Measurements from ENCODE around the gene TMPRSS6. TPM values are rescaled to one million over a fixed set of nuclear protein-coding genes. Genes with fewer than 3 reads are reported as not detected.

TMPRSS6 gene
- total and polyA plus RNA-seq, 2 experiments from 2014 or later, result 0.05 TPM; not detected in 1

- H3K4me2 ChIP-seq (ENCODE audit: unreplicated experiment), result no peak overlapping the region
- H3K9me2 ChIP-seq (ENCODE audit: insufficient read depth), result no peaks in the 10 kb centered on the region
- in situ Hi-C loops (cut with MboI), result no loop called here
- H3K9me3 ChIP-seq (ENCODE audit: low read depth), result no peaks in the 10 kb centered on the region
- WGBS, 2 experiments (ENCODE audit: low coverage in 1 of 2, low lambda C conversion rate in 2 of 2, missing lambda C conversion rate in 2 of 2), result 68 to 70% methylated on average over 16 of the region's 16 CpGs
- H3K27me3 ChIP-seq (replicated peaks; ENCODE audit: insufficient read depth), result peaks cover 29% of the 10 kb centered on the region
- H3K27ac ChIP-seq, result no peak overlapping the region
- no peak overlapping the region for H3K4me3 ChIP-seq
- H3K9ac ChIP-seq, result no peak overlapping the region
- no peak overlapping the region for H2AFZ ChIP-seq
- TF ChIP-seq EZH2phosphoT487 (IDR thresholded peaks at IDR 0.05; ENCODE audit: insufficient read depth, low read depth), result no peak
- TF ChIP-seq EZH2 (IDR thresholded peaks at IDR 0.05; ENCODE audit: insufficient read depth, poor library complexity, severe bottlenecking), result no peak
- no peaks in the 10 kb centered on the region for H3K36me3 ChIP-seq (ENCODE audit: low read depth)
- DNase-seq, result no peak
- no peaks in the 10 kb centered on the region for H3K79me2 ChIP-seq (ENCODE audit: insufficient read depth)
- no peaks in the 10 kb centered on the region for H4K20me1 ChIP-seq (ENCODE audit: insufficient read depth)
- no peaks in the 10 kb centered on the region for H3F3A ChIP-seq (ENCODE audit: insufficient read depth)
- H3K4me1 ChIP-seq (ENCODE audit: insufficient read depth), result no peaks in the 10 kb centered on the region
Measured at GRCh38 chr22:37146507-37147180, 37.1 kb upstream of the TMPRSS6 start.

- TF ChIP-seq EZH2phosphoT487 (IDR thresholded peaks at IDR 0.05; ENCODE audit: insufficient read depth, low read depth) (no peak), EZH2 (IDR thresholded peaks at IDR 0.05; ENCODE audit: insufficient read depth, poor library complexity, severe bottlenecking) (no peak)
- Histone ChIP-seq H3K9me3 (ENCODE audit: low read depth) (no peaks in the 10 kb centered on the region), H3K27me3 (replicated peaks; ENCODE audit: insufficient read depth) (peaks cover 25% of the 10 kb centered on the region), H3K36me3 (ENCODE audit: low read depth) (no peaks in the 10 kb centered on the region), H3K27ac (no peak overlapping the region), H3K9ac (no peak overlapping the region), H3K9me2 (ENCODE audit: insufficient read depth) (no peaks in the 10 kb centered on the region), H3F3A (ENCODE audit: insufficient read depth) (no peaks in the 10 kb centered on the region), H3K4me2 (ENCODE audit: unreplicated experiment) (no peak overlapping the region), H3K4me1 (ENCODE audit: insufficient read depth) (no peaks in the 10 kb centered on the region), H3K4me3 (no peak overlapping the region), H2AFZ (no peak overlapping the region), H4K20me1 (ENCODE audit: insufficient read depth) (no peaks in the 10 kb centered on the region), H3K79me2 (ENCODE audit: insufficient read depth) (no peaks in the 10 kb centered on the region)
- in situ Hi-C loops (cut with MboI), result no loop called here
- no peak for DNase-seq
- WGBS, 2 experiments (ENCODE audit: low coverage in 1 of 2, low lambda C conversion rate in 2 of 2, missing lambda C conversion rate in 2 of 2), result 26 to 32% methylated on average over 6 of the region's 6 CpGs
Measured at GRCh38 chr22:37146051-37146385, 36.5 kb upstream of the TMPRSS6 start.

GRCh38 chr22:37145180-37146050 is 35.9 kb upstream of the TMPRSS6 start:
- Histone ChIP-seq H2AFZ (no peak overlapping the region), H3K9me2 (ENCODE audit: insufficient read depth) (no peaks in the 10 kb centered on the region), H3K4me2 (ENCODE audit: unreplicated experiment) (no peak overlapping the region), H3K4me1 (ENCODE audit: insufficient read depth) (no peaks in the 10 kb centered on the region), H3K79me2 (ENCODE audit: insufficient read depth) (no peaks in the 10 kb centered on the region), H3K4me3 (no peak overlapping the region), H3K9ac (no peak overlapping the region), H3K36me3 (ENCODE audit: low read depth) (no peaks in the 10 kb centered on the region), H3K27ac (no peak overlapping the region), H3K27me3 (replicated peaks; ENCODE audit: insufficient read depth) (peaks cover 25% of the 10 kb centered on the region), H4K20me1 (ENCODE audit: insufficient read depth) (no peaks in the 10 kb centered on the region), H3K9me3 (ENCODE audit: low read depth) (no peaks in the 10 kb centered on the region), H3F3A (ENCODE audit: insufficient read depth) (no peaks in the 10 kb centered on the region)
- no peak for TF ChIP-seq EZH2phosphoT487 (IDR thresholded peaks at IDR 0.05; ENCODE audit: insufficient read depth, low read depth)
- TF ChIP-seq EZH2 (IDR thresholded peaks at IDR 0.05; ENCODE audit: insufficient read depth, poor library complexity, severe bottlenecking), result no peak
- in situ Hi-C loops (cut with MboI), result no loop called here
- DNase-seq, result no peak
- 26 to 34% methylated on average over 12 to 17 of the region's 17 CpGs for WGBS, 2 experiments (ENCODE audit: low coverage in 1 of 2, low lambda C conversion rate in 2 of 2, missing lambda C conversion rate in 2 of 2)

- no peaks in the 10 kb centered on the region for H3K79me2 ChIP-seq (ENCODE audit: insufficient read depth)
- no peak overlapping the region for H3K4me3 ChIP-seq
- WGBS, 2 experiments (ENCODE audit: low coverage in 1 of 2, low lambda C conversion rate in 2 of 2, missing lambda C conversion rate in 2 of 2), result 74 to 76% methylated on average over 10 of the region's 10 CpGs
- H3K9ac ChIP-seq, result no peak overlapping the region
- H3K36me3 ChIP-seq (ENCODE audit: low read depth), result no peaks in the 10 kb centered on the region
- H4K20me1 ChIP-seq (ENCODE audit: insufficient read depth), result no peaks in the 10 kb centered on the region
- no peak overlapping the region for H2AFZ ChIP-seq
- H3K9me3 ChIP-seq (ENCODE audit: low read depth), result no peaks in the 10 kb centered on the region
- H3K27ac ChIP-seq, result no peak overlapping the region
- H3K4me1 ChIP-seq (ENCODE audit: insufficient read depth), result no peaks in the 10 kb centered on the region
- H3F3A ChIP-seq (ENCODE audit: insufficient read depth), result no peaks in the 10 kb centered on the region
- DNase-seq, result no peak
- peaks cover 25% of the 10 kb centered on the region for H3K27me3 ChIP-seq (replicated peaks; ENCODE audit: insufficient read depth)
- in situ Hi-C loops (cut with MboI), result no loop called here
- TF ChIP-seq EZH2phosphoT487 (IDR thresholded peaks at IDR 0.05; ENCODE audit: insufficient read depth, low read depth), result no peak
- no peak for TF ChIP-seq EZH2 (IDR thresholded peaks at IDR 0.05; ENCODE audit: insufficient read depth, poor library complexity, severe bottlenecking)
- H3K9me2 ChIP-seq (ENCODE audit: insufficient read depth), result no peaks in the 10 kb centered on the region
- no peak overlapping the region for H3K4me2 ChIP-seq (ENCODE audit: unreplicated experiment)
Measured at GRCh38 chr22:37144180-37144554, 34.7 kb upstream of the TMPRSS6 start.
